Loucy (cell line): ENCODE data around the gene TRPM3.

Source experiments
- H2AFZ ChIP-seq: fragments of 200-600 bp; sonication (generic); 2 replicates; pipeline ENCODE4 v1.6.0; 2016; ENCODE audit warnings: antibody characterized with exemption, mild to moderate bottlenecking, low read length, moderate library complexity
- H3F3A ChIP-seq: fragments of 200-600 bp; 2 replicates; pipeline ENCODE4 v1.6.0; 2016; ENCODE audit warnings: antibody characterized with exemption, low read depth, mild to moderate bottlenecking
- H3K27me3 ChIP-seq: fragments of 200-600 bp; sonication (generic); 2 replicates; pipeline ENCODE4 v1.6.1; 2014; ENCODE audit warnings: low read length, mild to moderate bottlenecking; ENCODE audit not compliant: insufficient read depth, poor library complexity, severe bottlenecking
- H3K36me3 ChIP-seq: fragments of 200-600 bp; sonication (generic); 2 replicates; pipeline ENCODE4 v1.6.1; 2016; ENCODE audit warnings: low read length; ENCODE audit not compliant: insufficient read depth
- H3K4me1 ChIP-seq: fragments of 200-600 bp; sonication (generic); 2 replicates; pipeline ENCODE4 v1.5.1; 2014; ENCODE audit warnings: low read length, mild to moderate bottlenecking; ENCODE audit not compliant: insufficient read depth, poor library complexity, severe bottlenecking
- H3K4me2 ChIP-seq: fragments of 200-600 bp; sonication (generic); 2 replicates; pipeline ENCODE4 v1.6.0; 2014; ENCODE audit warnings: antibody characterized with exemption, low read length, low read depth, mild to moderate bottlenecking; ENCODE audit not compliant: poor library complexity, severe bottlenecking
- H3K4me3 ChIP-seq: fragments of 200-600 bp; sonication (generic); 2 replicates; pipeline ENCODE4 v1.5.1; 2014; ENCODE audit warnings: low read length, mild to moderate bottlenecking, mixed read lengths; ENCODE audit not compliant: poor library complexity, severe bottlenecking
- H3K79me2 ChIP-seq: fragments of 200-600 bp; sonication (generic); 2 replicates; pipeline ENCODE4 v1.6.1; 2014; ENCODE audit warnings: low read length; ENCODE audit not compliant: insufficient read depth
- H3K9ac ChIP-seq: fragments of 200-600 bp; sonication (generic); 2 replicates; pipeline ENCODE4 v1.6.0; 2014; ENCODE audit warnings: mild to moderate bottlenecking, low read depth, low read length, moderate library complexity; ENCODE audit not compliant: poor library complexity, severe bottlenecking
- H3K9me2 ChIP-seq: fragments of 200-600 bp; sonication (generic); replicated peaks from 2 replicates; pipeline ENCODE4 v1.6.1; 2016; ENCODE audit warnings: low read depth, low read length, mixed read lengths
- H3K9me3 ChIP-seq: fragments of 200-600 bp; sonication (generic); 2 replicates; pipeline ENCODE4 v1.6.1; 2014; ENCODE audit warnings: mild to moderate bottlenecking, antibody characterized with exemption, low read length, low read depth; ENCODE audit not compliant: insufficient read depth
- H4K20me1 ChIP-seq: fragments of 200-600 bp; sonication (generic); 2 replicates; pipeline ENCODE4 v1.6.0; 2014; ENCODE audit warnings: antibody characterized with exemption, low read length, mild to moderate bottlenecking; ENCODE audit not compliant: insufficient read depth, poor library complexity, severe bottlenecking
- EZH2phosphoT487 ChIP-seq: fragments of 200-600 bp; IDR thresholded peaks from 2 replicates; pipeline ENCODE4 v1.6.1; 2018; ENCODE audit warnings: antibody characterized with exemption, mild to moderate bottlenecking, moderate library complexity, borderline replicate concordance
- TF ChIP-seq, protein P1 (sequence below): fragments of 200-600 bp; sonication (generic); conservative IDR thresholded peaks from 2 replicates; pipeline ENCODE4 v1.5.1; 2014; ENCODE audit warnings: mild to moderate bottlenecking, antibody characterized with exemption, low read length

Gene TRPM3

DNA sequence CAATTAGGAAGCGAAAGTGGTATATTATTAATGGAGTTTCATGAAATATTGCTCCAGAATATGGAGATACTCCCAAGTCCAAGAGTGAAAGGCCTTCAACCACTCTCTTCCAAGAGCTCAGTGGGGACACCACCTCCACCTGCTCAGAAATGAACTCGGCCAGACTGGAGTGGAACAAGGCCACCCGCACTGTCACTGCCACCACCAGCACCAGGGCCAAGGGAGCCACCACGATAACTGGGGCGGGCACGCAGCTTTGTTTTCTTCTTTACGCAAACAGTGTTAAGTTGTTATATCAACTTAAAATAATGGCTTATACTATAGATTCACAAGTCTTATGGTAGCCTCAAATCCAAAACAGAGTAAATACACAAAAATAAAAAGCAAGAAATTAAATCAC is 204.1 kb downstream of the TRPM3 start:
- Histone ChIP-seq H3K36me3 (no peaks in the 10 kb centered on the region), H3K9me3 (no peaks in the 10 kb centered on the region), H3K4me2 (no peak overlapping the region), H3K9me2 (no peaks in the 10 kb centered on the region), H3K4me3 (no peak overlapping the region), H3K9ac (no peak overlapping the region), H3K79me2 (no peaks in the 10 kb centered on the region), H3K4me1 (no peaks in the 10 kb centered on the region), H2AFZ (no peak overlapping the region), H3F3A (no peaks in the 10 kb centered on the region), H4K20me1 (no peaks in the 10 kb centered on the region), H3K27me3 (no peaks in the 10 kb centered on the region)
- TF ChIP-seq, protein P1, sequence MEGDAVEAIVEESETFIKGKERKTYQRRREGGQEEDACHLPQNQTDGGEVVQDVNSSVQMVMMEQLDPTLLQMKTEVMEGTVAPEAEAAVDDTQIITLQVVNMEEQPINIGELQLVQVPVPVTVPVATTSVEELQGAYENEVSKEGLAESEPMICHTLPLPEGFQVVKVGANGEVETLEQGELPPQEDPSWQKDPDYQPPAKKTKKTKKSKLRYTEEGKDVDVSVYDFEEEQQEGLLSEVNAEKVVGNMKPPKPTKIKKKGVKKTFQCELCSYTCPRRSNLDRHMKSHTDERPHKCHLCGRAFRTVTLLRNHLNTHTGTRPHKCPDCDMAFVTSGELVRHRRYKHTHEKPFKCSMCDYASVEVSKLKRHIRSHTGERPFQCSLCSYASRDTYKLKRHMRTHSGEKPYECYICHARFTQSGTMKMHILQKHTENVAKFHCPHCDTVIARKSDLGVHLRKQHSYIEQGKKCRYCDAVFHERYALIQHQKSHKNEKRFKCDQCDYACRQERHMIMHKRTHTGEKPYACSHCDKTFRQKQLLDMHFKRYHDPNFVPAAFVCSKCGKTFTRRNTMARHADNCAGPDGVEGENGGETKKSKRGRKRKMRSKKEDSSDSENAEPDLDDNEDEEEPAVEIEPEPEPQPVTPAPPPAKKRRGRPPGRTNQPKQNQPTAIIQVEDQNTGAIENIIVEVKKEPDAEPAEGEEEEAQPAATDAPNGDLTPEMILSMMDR = no peak
- no peak for TF ChIP-seq EZH2phosphoT487

DNA sequence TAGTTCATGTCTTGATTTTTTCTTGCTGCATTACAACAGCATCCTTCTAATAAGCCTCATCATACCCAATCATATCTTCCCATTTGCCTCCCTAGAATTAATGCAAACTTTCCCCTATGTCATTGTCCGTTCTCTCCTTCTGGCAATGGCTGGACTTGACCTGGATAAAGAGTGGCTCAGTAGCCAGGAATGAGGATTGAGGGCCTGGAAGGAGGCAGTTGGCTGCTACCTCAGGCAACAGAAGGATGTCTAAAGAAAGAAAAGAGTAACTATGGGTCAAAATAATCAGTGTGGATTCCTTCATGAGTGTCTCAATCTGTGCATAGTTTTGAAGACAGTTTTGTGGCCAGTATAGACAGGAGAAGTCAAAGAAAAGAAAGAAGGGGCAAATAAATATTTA is 209.6 kb downstream of the TRPM3 start:
- H2AFZ ChIP-seq = no peak overlapping the region
- H3K9me3 ChIP-seq = no peaks in the 10 kb centered on the region
- H3K9ac ChIP-seq = no peak overlapping the region
- no peak overlapping the region for H3K4me3 ChIP-seq
- H4K20me1 ChIP-seq = no peaks in the 10 kb centered on the region
- no peak for TF ChIP-seq EZH2phosphoT487
- TF ChIP-seq, protein P1 = no peak
- H3K9me2 ChIP-seq = no peaks in the 10 kb centered on the region
- H3K4me2 ChIP-seq = no peak overlapping the region
- no peaks in the 10 kb centered on the region for H3K36me3 ChIP-seq
- no peaks in the 10 kb centered on the region for H3K79me2 ChIP-seq
- no peaks in the 10 kb centered on the region for H3K4me1 ChIP-seq
- no peaks in the 10 kb centered on the region for H3K27me3 ChIP-seq
- no peaks in the 10 kb centered on the region for H3F3A ChIP-seq

DNA sequence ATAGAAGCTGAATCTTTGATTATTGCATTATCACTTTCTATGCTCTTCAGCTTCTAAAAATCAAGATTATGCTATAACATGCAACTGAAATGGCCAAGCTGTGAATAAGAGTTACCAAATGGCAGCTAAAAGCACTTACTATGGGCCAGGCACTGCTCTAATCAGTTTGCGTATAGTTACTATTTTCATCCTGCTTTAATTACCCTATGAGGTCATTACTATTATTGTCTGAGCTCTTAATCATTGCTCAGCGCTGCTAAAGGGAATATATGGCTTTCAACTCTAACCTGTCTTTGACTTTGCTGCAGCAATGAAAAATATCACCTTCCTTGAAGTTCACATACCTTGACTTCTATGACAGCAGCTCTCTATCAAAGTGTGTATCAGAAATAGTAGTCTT is 210.8 kb downstream of the TRPM3 start:
- no peaks in the 10 kb centered on the region for H3K4me1 ChIP-seq
- no peaks in the 10 kb centered on the region for H3K9me2 ChIP-seq
- no peak overlapping the region for H3K4me3 ChIP-seq
- H2AFZ ChIP-seq = no peak overlapping the region
- H3K79me2 ChIP-seq = no peaks in the 10 kb centered on the region
- no peaks in the 10 kb centered on the region for H3K36me3 ChIP-seq
- no peak overlapping the region for H3K9ac ChIP-seq
- H3K4me2 ChIP-seq = no peak overlapping the region
- H4K20me1 ChIP-seq = no peaks in the 10 kb centered on the region
- no peaks in the 10 kb centered on the region for H3K9me3 ChIP-seq
- no peaks in the 10 kb centered on the region for H3K27me3 ChIP-seq
- TF ChIP-seq, protein P1 = no peak
- TF ChIP-seq EZH2phosphoT487 = no peak
- no peaks in the 10 kb centered on the region for H3F3A ChIP-seq
